Mucosa of stomach (tissue), 1 donor: ENCODE results near the gene ERCC1.
"Not testable (repeated sequence)": the region's sequence is repeated elsewhere in the genome, so short reads cannot be mapped to it uniquely, and the experiment has no call there.

ENCODE experiments used
- H3K27me3 ChIP-seq: one replicate; pipeline ENCODE4 v1.7.0; 2013; ENCODE audit warnings: mild to moderate bottlenecking, low read length; ENCODE audit not compliant: control insufficient read depth, insufficient read depth
- H3K36me3 ChIP-seq: one replicate; pipeline ENCODE4 v1.7.0; 2013; ENCODE audit warnings: low read length; ENCODE audit not compliant: control insufficient read depth, insufficient read depth
- H3K4me1 ChIP-seq: one replicate; pipeline ENCODE4 v1.7.0; 2013; ENCODE audit warnings: mild to moderate bottlenecking, low read length; ENCODE audit not compliant: control insufficient read depth, insufficient read depth
- H3K4me3 ChIP-seq: one replicate; pipeline ENCODE4 v1.7.0; 2013; ENCODE audit warnings: low read length
- H3K9ac ChIP-seq: one replicate; pipeline ENCODE4 v1.7.0; 2013; ENCODE audit warnings: mild to moderate bottlenecking, low read length, moderate library complexity
- H3K9me3 ChIP-seq: one replicate; pipeline ENCODE4 v1.7.0; 2013; ENCODE audit warnings: mild to moderate bottlenecking, low read length, moderate library complexity; ENCODE audit not compliant: control insufficient read depth
- donor health status: Pancreatic carcinoma.

Gene ERCC1

GRCh38 chr19:45407585-45407984, 16.1 kb downstream of the ERCC1 start:
- H3K27me3 ChIP-seq, H3K9me3 ChIP-seq, H3K9ac ChIP-seq, H3K36me3 ChIP-seq, H3K4me3 ChIP-seq: not testable (repeated sequence)
- H3K4me1 ChIP-seq = peaks cover 33% of the 10 kb centered on the region

DNA sequence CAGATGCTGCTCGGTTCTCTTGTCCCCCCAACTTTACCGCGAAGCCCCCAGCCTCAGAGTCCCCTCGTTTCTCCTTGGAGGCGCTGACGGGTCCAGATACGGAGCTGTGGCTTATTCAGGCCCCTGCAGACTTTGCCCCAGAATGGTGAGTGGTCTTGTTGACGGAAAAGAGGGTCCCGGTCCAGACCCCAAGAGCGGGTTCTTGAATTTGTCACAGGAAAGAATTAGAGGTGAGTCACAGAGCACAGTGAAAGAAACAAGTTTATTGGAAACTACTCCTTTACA, 16.7 kb downstream of the ERCC1 start:
- H3K4me3 ChIP-seq = peak overlapping the region; percentile 45
- H3K9me3 ChIP-seq = no peaks in the 10 kb centered on the region
- H3K4me1 ChIP-seq = peaks cover 34% of the 10 kb centered on the region
- H3K9ac ChIP-seq = peak overlapping the region; percentile 83
- peaks cover 8% of the 10 kb centered on the region for H3K27me3 ChIP-seq
- no peaks in the 10 kb centered on the region for H3K36me3 ChIP-seq

DNA sequence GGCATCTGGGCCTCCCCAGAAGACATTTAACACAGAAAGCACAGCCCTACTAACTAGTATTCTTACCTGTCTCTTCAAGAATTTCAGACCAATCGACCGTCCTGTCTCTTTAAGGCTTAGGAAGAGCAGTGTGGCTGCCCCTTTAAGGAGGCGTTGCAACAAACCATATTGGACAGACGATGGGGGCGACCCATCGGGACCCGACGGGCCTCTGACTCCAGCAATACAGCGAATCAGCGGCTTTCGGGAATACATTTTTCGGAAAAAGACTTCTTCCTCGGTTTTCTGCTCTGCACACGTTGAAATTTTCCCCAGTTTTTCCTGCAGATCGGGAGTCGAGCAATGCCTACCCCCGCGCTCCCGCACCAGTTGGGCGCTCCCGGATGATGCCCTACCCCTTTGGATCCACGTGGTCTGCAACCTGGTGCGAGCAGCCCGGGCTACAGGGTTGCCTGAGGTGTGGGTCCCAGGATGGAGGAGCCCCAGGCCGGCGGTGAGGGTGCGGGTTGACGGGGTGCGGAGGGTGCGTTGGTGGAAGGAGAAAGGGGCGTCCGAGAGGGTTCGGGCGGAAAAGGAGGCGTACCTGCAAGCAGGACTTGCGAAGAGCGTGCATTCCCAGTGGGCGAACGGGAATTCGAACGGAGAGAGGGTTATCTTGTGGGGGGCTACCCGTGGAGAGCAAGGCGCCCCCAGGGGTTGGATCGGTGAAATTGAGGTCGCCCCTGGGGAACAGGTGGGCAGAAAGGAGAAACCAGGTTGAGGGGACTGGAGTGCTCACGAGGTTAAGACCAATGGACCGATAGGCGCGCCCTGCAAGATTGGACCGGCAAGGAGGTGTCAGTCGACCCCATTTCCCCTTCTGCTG, 17.3 kb downstream of the ERCC1 start, which contains the start of gene POLR1G:
Gene POLR1G, plus strand, starts transcription at position 419 of the 865 bp plus-strand sequence. Its CDS starts 53 bp downstream, at position 472.
- no peaks in the 10 kb centered on the region for H3K36me3 ChIP-seq
- H3K4me3 ChIP-seq = peak within 1 kb of the TSS; percentile 45
- H3K4me1 ChIP-seq = peaks cover 34% of the 10 kb centered on the region
- no peaks in the 10 kb centered on the region for H3K9me3 ChIP-seq
- H3K9ac ChIP-seq = peak within 1 kb of the TSS; percentile 83
- H3K27me3 ChIP-seq = peaks cover 8% of the 10 kb centered on the region

DNA sequence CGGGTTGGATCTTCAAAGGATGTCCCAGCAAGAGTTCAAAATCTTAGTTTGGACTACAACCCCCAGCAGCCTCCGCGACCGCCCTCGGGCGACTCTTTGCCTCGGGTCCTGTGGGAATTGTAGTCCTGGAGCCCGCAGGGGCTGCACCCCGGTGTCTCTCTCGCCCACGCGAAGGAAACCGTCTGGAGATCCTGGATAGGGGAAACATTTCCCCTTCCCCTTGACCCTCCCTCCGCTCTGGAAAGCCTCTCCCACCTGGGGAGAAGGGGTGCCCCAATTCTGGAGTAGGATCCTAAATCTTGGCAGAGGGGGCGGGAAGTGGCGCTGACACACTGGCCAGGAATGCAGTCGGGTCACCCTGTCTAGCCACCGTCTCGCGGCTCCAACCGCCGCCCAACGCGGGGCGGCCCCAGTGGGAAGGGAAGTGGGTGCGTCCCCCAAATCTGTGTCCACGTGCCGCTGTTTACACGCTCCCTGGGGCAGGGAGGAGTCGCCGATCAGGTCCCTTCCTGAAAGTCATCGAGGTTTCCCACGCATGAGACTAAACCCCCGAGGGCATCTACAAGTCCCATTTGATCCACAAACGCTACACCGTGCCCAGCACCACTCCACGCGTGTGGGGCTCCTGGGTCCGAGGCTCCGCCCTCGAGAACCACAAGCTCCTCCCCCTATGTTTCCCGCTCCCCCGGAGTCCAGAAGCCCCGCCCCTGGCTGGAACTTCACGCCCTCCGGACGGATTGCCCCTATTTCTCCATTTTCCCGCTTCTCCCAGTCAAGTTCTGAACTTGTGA, 18.1 kb downstream of the ERCC1 start:
- Histone ChIP-seq H3K4me1 (peaks cover 34% of the 10 kb centered on the region), H3K9me3 (no peaks in the 10 kb centered on the region), H3K36me3 (no peaks in the 10 kb centered on the region), H3K27me3 (peaks cover 8% of the 10 kb centered on the region), H3K4me3 (peak overlapping the region; percentile 45), H3K9ac (peak overlapping the region; percentile 83)

- Histone ChIP-seq H3K9ac (peak within 1 kb of the TSS; percentile 83), H3K27me3 (peaks cover 8% of the 10 kb centered on the region), H3K36me3 (no peaks in the 10 kb centered on the region), H3K4me1 (peaks cover 34% of the 10 kb centered on the region), H3K9me3 (no peaks in the 10 kb centered on the region), H3K4me3 (peak within 1 kb of the TSS; percentile 45)
Measured at GRCh38 chr19:45404557-45405434, 18.9 kb downstream of the ERCC1 start, which contains the start of gene PPP1R13L. Gene PPP1R13L, minus strand, starts transcription at chr19:45405069. Its CDS starts 6,751 bp downstream, at chr19:45398318.

DNA sequence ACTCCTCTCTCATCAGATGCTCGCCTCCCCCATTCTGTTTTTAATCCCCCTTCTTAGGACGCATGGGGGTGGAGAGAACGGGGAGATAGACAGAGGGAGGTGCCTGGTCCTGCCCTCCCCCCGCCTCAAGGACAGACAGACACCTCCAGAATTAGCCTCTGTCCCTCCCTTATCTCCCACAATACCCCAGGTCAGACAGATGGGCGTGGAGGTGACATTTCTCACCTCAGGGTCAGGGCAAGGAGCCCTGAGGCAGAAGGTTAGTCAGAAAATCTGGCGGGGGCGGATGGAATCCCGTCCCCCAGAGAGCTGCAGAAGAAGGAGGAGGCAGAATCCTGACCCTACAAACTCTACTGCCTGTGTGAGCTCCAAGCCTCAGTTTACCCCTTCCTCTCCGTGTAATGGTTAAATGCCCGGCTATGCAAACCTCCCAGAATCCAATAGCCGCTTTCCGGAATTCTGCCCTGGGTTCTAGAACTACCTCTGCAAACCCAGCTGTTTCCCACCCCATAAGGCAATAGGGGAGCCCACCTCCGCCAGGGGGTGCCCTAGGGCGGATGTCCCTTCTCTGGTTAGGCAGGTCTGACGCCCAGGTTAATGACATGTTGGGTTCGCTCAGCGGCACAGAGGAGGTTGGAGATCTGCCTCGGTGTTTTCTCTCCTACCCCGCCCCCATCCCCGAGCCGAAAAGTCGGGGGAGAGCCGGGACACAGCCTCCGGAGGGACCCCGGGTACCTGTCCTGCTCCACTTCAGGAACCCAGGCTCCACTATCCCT, 19.7 kb downstream of the ERCC1 start:
- Histone ChIP-seq H3K4me1 (peaks cover 34% of the 10 kb centered on the region), H3K36me3 (no peaks in the 10 kb centered on the region), H3K9ac (peak overlapping the region; percentile 83), H3K9me3 (no peaks in the 10 kb centered on the region), H3K27me3 (peaks cover 8% of the 10 kb centered on the region), H3K4me3 (peak overlapping the region; percentile 45)

DNA sequence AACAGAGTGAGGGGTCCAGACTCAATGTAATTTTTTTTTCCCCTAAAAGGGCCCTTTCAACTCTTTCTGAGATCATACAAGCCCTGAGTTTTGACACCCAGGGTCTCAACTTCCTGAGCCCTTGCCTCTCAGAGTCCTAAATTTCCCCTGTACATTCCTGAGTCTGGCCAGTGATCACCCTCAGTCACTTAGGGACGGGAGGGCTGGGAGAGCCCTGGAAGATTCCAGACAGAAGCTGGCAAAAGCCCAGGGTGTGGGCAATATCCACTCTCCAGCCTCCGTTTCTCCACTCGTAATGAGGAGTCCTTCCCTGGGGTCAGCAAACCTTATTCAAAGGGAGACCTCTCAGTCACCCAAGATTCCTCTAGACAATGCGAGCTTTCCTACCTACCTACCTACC, 20.4 kb downstream of the ERCC1 start:
- Histone ChIP-seq H3K27me3 (peaks cover 8% of the 10 kb centered on the region), H3K9ac (peak overlapping the region; percentile 83), H3K9me3 (no peaks in the 10 kb centered on the region), H3K36me3 (no peaks in the 10 kb centered on the region), H3K4me1 (peaks cover 34% of the 10 kb centered on the region), H3K4me3 (no peak overlapping the region)

- Histone ChIP-seq H3K9me3 (no peaks in the 10 kb centered on the region), H3K27me3 (peaks cover 8% of the 10 kb centered on the region), H3K4me1 (peaks cover 34% of the 10 kb centered on the region), H3K9ac (peak overlapping the region; percentile 27), H3K4me3 (no peak overlapping the region), H3K36me3 (no peaks in the 10 kb centered on the region)
Measured at GRCh38 chr19:45402298-45403061, 21.2 kb downstream of the ERCC1 start.

GRCh38 chr19:45401815-45402214, 21.9 kb downstream of the ERCC1 start:
- H3K4me3 ChIP-seq = no peak overlapping the region
- no peaks in the 10 kb centered on the region for H3K36me3 ChIP-seq
- H3K27me3 ChIP-seq = peaks cover 8% of the 10 kb centered on the region
- no peaks in the 10 kb centered on the region for H3K9me3 ChIP-seq
- no peak overlapping the region for H3K9ac ChIP-seq
- peaks cover 28% of the 10 kb centered on the region for H3K4me1 ChIP-seq

GRCh38 chr19:45400192-45400591, 23.5 kb downstream of the ERCC1 start:
- H3K4me3 ChIP-seq = no peak overlapping the region
- no peaks in the 10 kb centered on the region for H3K36me3 ChIP-seq
- H3K4me1 ChIP-seq = peaks cover 23% of the 10 kb centered on the region
- peaks cover 8% of the 10 kb centered on the region for H3K27me3 ChIP-seq
- no peaks in the 10 kb centered on the region for H3K9me3 ChIP-seq
- H3K9ac ChIP-seq = no peak overlapping the region
